Measurements from ENCODE around the gene GUCD1. TPM values are rescaled to one million over a fixed set of nuclear protein-coding genes. Genes with fewer than 3 reads are reported as not detected.

The GUCD1 gene
- total and polyA plus RNA-seq, 12 donors = 97.0 to 273 (median 168) TPM

DNA sequence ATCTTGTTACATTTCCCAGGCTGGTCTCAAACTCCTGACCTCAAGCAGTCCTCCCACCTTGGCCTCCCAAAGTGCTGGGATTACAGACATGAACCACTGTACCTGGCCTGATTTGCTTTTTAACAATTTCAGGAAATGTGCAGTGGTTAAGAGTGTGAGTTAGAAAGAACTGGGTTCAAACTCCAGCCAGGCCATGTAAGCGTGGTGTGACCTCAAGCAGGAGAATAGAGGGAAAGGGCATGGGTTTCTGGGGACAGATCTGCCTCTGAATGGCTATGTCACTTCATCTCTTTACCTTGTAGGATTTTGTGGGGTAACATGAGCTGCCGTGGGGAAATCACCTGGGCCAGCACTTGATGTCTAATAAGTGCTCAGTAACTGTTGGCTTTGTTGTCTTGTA is 10.1 kb upstream of the GUCD1 start:
- H3K4me3 ChIP-seq = no peak overlapping the region
- peaks cover 0 to 94% (median 25%) of the 10 kb centered on the region in 9 donors for H3K36me3 ChIP-seq
- peak overlapping the region in 8 of 10 donors; percentile 19 to 84 (median 66) for H3K27ac ChIP-seq
- ATAC-seq = no peak
- 86 to 94% methylated on average over 2 of the region's 2 CpGs for WGBS, 2 donors
- no peak for DNase-seq
- intact Hi-C loops (cut with DNase I) = no loop called here
- H3K4me1 ChIP-seq = peaks cover 4 to 74% (median 41%) of the 10 kb centered on the region in 9 donors
- TF ChIP-seq, protein P1, sequence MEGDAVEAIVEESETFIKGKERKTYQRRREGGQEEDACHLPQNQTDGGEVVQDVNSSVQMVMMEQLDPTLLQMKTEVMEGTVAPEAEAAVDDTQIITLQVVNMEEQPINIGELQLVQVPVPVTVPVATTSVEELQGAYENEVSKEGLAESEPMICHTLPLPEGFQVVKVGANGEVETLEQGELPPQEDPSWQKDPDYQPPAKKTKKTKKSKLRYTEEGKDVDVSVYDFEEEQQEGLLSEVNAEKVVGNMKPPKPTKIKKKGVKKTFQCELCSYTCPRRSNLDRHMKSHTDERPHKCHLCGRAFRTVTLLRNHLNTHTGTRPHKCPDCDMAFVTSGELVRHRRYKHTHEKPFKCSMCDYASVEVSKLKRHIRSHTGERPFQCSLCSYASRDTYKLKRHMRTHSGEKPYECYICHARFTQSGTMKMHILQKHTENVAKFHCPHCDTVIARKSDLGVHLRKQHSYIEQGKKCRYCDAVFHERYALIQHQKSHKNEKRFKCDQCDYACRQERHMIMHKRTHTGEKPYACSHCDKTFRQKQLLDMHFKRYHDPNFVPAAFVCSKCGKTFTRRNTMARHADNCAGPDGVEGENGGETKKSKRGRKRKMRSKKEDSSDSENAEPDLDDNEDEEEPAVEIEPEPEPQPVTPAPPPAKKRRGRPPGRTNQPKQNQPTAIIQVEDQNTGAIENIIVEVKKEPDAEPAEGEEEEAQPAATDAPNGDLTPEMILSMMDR (IDR thresholded peaks at IDR 0.05) = no peak
- H3K27me3 ChIP-seq = no peaks in the 10 kb centered on the region
- no peaks in the 10 kb centered on the region for H3K9me3 ChIP-seq

- 48 to 52% methylated on average over 2 of the region's 2 CpGs for WGBS, 2 donors
- DNase-seq (peak in 1 of 2 donors; percentile 53), ATAC-seq (peak; percentile 57 to 94 (median 88))
- intact Hi-C loops (cut with DNase I) = no loop called here
- peak overlapping the region; percentile 27 to 84 (median 69) for H3K27ac ChIP-seq
- no peaks in the 10 kb centered on the region for H3K9me3 ChIP-seq
- TF ChIP-seq, protein P1 (IDR thresholded peaks at IDR 0.05) = no peak
- H3K27me3 ChIP-seq = no peaks in the 10 kb centered on the region
- peaks cover 0 to 94% (median 22%) of the 10 kb centered on the region in 9 donors for H3K36me3 ChIP-seq
- peaks cover 4 to 80% (median 41%) of the 10 kb centered on the region in 9 donors for H3K4me1 ChIP-seq
- H3K4me3 ChIP-seq = no peak overlapping the region
Measured at GRCh38 chr22:24564376-24565058, 9.6 kb upstream of the GUCD1 start.

GRCh38 chr22:24563246-24563645 is 8.3 kb upstream of the GUCD1 start:
- Histone ChIP-seq H3K9me3 (no peaks in the 10 kb centered on the region), H3K27me3 (no peaks in the 10 kb centered on the region), H3K36me3 (peaks cover 0 to 94% (median 15%) of the 10 kb centered on the region in 9 donors), H3K27ac (peak overlapping the region in 5 of 10 donors; percentile 16 to 76 (median 53)), H3K4me3 (no peak overlapping the region), H3K4me1 (peaks cover 4 to 90% (median 45%) of the 10 kb centered on the region in 9 donors)
- intact Hi-C loops (cut with DNase I) = no loop called here
- WGBS, 2 donors = 77 to 95% methylated on average over 2 of the region's 2 CpGs
- ATAC-seq (no peak), DNase-seq (no peak)
- TF ChIP-seq, protein P1 (IDR thresholded peaks at IDR 0.05) = no peak

DNA sequence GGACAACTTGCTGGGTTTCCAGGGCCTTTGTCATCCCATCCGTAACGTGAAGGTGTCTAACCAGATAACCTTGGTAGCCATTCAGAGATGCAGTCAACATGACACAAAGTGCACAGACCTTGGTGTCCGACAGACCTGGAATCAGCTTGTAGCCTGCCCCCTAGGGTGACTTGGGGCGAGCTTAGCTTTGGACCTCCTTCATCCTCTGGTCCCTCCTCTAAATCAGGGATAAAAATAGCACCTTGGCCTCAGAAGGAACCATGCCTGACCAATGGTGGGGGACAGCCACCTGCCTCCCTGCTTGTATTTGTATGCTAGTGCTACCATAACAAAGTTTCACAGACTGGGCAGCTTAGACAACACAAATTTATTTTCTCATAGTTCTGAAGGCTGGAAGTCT is 4.5 kb upstream of the GUCD1 start:
- intact Hi-C loops (cut with DNase I) = loop anchor here in 1 of 10 donors (10.0 kb wide), 1 partner anchor 645 kb away; no protein-coding TSS in a partner anchor
- no peak for ATAC-seq
- DNase-seq = no peak
- no peaks in the 10 kb centered on the region for H3K27me3 ChIP-seq
- peaks cover 8 to 77% (median 49%) of the 10 kb centered on the region in 9 donors for H3K4me1 ChIP-seq
- no peak overlapping the region for H3K4me3 ChIP-seq
- TF ChIP-seq, protein P1 (IDR thresholded peaks at IDR 0.05) = no peak
- H3K9me3 ChIP-seq = no peaks in the 10 kb centered on the region
- peak overlapping the region in 3 of 10 donors; percentile 3 to 45 (median 12) for H3K27ac ChIP-seq
- 39 to 47% methylated on average over 4 of the region's 4 CpGs for WGBS, 2 donors
- peaks cover 0 to 67% (median 14%) of the 10 kb centered on the region in 9 donors for H3K36me3 ChIP-seq

All from heart right ventricle (tissue), 16 donors.